Upper lobe of right lung (tissue), 1 donor: ENCODE data around the gene PHAF1. TPM values are rescaled to one million over a fixed set of nuclear protein-coding genes. Genes with fewer than 3 reads are reported as not detected.

Source experiments
- ATAC-seq: fragments of 200-7000 bp; cut with Tn5 transposase; one replicate; pipeline ENCODE4 v1.9.1; 2020; ENCODE audit warnings: mild to moderate bottlenecking, moderate library complexity
- DNase-seq: peaks from one replicate; pipeline ENCODE4 v3.0.0-alpha.2; 2020
- H3K27ac ChIP-seq: fragments of 200-600 bp; one replicate; pipeline ENCODE4 v1.8.0; 2022
- H3K27me3 ChIP-seq: fragments of 200-600 bp; one replicate; pipeline ENCODE4 v1.8.0; 2022; ENCODE audit warnings: mild to moderate bottlenecking
- H3K36me3 ChIP-seq: fragments of 200-600 bp; one replicate; pipeline ENCODE4 v1.8.0; 2022
- H3K4me1 ChIP-seq: fragments of 200-600 bp; one replicate; pipeline ENCODE4 v1.8.0; 2022
- H3K4me3 ChIP-seq: fragments of 200-600 bp; one replicate; pipeline ENCODE4 v1.8.0; 2022; ENCODE audit warnings: mild to moderate bottlenecking
- H3K9me3 ChIP-seq: fragments of 200-600 bp; one replicate; pipeline ENCODE4 v1.8.0; 2022
- CTCF ChIP-seq: fragments of 200-600 bp; IDR thresholded peaks from one replicate; pipeline ENCODE4 v1.8.0; 2022; ENCODE audit warnings: antibody characterized with exemption
- intact Hi-C: fragments of 100-400 bp; cut with DNase I; formaldehyde crosslinking; loops from one replicate; pipeline ENCODE4 v1.11.0; 2022
- total RNA-seq: library from RNA; stranded (reverse); fragmentation: NEBNext Ultra II Directional; extraction: Animal tissue kit (Norgen Biotek cat#: 25700); gene quantifications from one replicate; pipeline ENCODE4 v1.2.1, GENCODE V29; 2021
- donor health status: DM: no; HTN: yes; CAD: no; lungs with severe emphysema.

Gene PHAF1
- total RNA-seq, 1 donor from 2014 or later = 16.4 TPM

GRCh38 chr16:67166110-67166547 is 56.4 kb downstream of the PHAF1 start:
- DNase-seq (no peak), ATAC-seq (no peak)
- Histone ChIP-seq H3K4me1 (peaks cover 67% of the 10 kb centered on the region), H3K27me3 (peaks cover 18% of the 10 kb centered on the region), H3K27ac (no peak overlapping the region), H3K36me3 (no peaks in the 10 kb centered on the region), H3K9me3 (no peaks in the 10 kb centered on the region), H3K4me3 (no peak overlapping the region)
- TF ChIP-seq CTCF = no peak
- intact Hi-C loops = no loop called here

GRCh38 chr16:67166598-67167168 is 56.9 kb downstream of the PHAF1 start:
- Histone ChIP-seq H3K27ac (no peak overlapping the region), H3K27me3 (peaks cover 18% of the 10 kb centered on the region), H3K4me3 (no peak overlapping the region), H3K36me3 (no peaks in the 10 kb centered on the region), H3K9me3 (no peaks in the 10 kb centered on the region), H3K4me1 (peaks cover 67% of the 10 kb centered on the region)
- intact Hi-C loops = no loop called here
- ATAC-seq = no peak
- no peak for DNase-seq
- no peak for TF ChIP-seq CTCF

GRCh38 chr16:67167588-67167987 is 57.8 kb downstream of the PHAF1 start:
- no peak for DNase-seq
- no peak for TF ChIP-seq CTCF
- peaks cover 17% of the 10 kb centered on the region for H3K27me3 ChIP-seq
- H3K9me3 ChIP-seq = no peaks in the 10 kb centered on the region
- no peak overlapping the region for H3K27ac ChIP-seq
- no peak overlapping the region for H3K4me3 ChIP-seq
- peaks cover 58% of the 10 kb centered on the region for H3K4me1 ChIP-seq
- intact Hi-C loops = no loop called here
- H3K36me3 ChIP-seq = no peaks in the 10 kb centered on the region
- no peak for ATAC-seq

GRCh38 chr16:67169011-67169451 is 59.3 kb downstream of the PHAF1 start:
- H3K9me3 ChIP-seq = no peaks in the 10 kb centered on the region
- ATAC-seq (no peak), DNase-seq (no peak)
- no peak for TF ChIP-seq CTCF
- no peak overlapping the region for H3K27ac ChIP-seq
- intact Hi-C loops = no loop called here
- peaks cover 56% of the 10 kb centered on the region for H3K4me1 ChIP-seq
- H3K4me3 ChIP-seq = no peak overlapping the region
- no peaks in the 10 kb centered on the region for H3K36me3 ChIP-seq
- H3K27me3 ChIP-seq = peaks cover 7% of the 10 kb centered on the region

GRCh38 chr16:67169642-67170167 is 60.0 kb downstream of the PHAF1 start:
- ATAC-seq = no peak
- TF ChIP-seq CTCF = peak; percentile 62
- Histone ChIP-seq H3K4me3 (peak overlapping the region; percentile 57), H3K36me3 (no peaks in the 10 kb centered on the region), H3K27me3 (peaks cover 5% of the 10 kb centered on the region), H3K4me1 (peaks cover 56% of the 10 kb centered on the region), H3K27ac (peak overlapping the region; percentile 93), H3K9me3 (no peaks in the 10 kb centered on the region)
- DNase-seq = no peak
- intact Hi-C loops = no loop called here
